ENCODE data around the gene BHLHE41. TPM values are rescaled to one million over a fixed set of nuclear protein-coding genes. Genes with fewer than 3 reads are reported as not detected.

BHLHE41 gene
- total RNA-seq, 1 experiment from 2014 or later: 2.2 TPM

DNA sequence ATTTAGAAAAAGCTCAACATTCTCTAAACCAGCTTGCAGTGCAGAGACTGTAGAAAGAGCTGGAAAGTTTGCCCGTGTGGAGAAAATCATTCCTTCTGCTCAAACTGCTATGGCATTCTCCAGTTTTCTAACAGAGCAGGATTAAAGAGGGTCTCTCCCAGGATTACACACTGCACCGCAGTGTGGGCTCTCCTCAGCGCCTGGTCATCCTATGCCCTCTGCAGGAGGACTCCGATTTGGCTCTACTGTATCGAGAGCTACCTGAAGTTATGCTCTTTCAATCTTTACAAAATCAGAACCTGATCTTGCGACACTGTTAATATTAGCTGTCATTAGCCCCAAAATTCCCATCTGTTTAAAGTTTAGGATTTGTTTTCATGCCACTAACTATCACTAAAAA lies 33.0 kb downstream of the BHLHE41 start:
- no peak for DNase-seq
- H2AFZ ChIP-seq (ENCODE audit: low read length): no peak overlapping the region
- H3K9ac ChIP-seq (ENCODE audit: low read length): no peak overlapping the region
- no peak overlapping the region for H3K4me3 ChIP-seq (ENCODE audit: low read length)
- no peak overlapping the region for H3K4me2 ChIP-seq (ENCODE audit: low read depth, low read length, poor library complexity, severe bottlenecking)
- H3K9me3 ChIP-seq (ENCODE audit: low read length): no peaks in the 10 kb centered on the region
- no peak overlapping the region for H3K27ac ChIP-seq (ENCODE audit: low read length)
- H3K4me1 ChIP-seq (ENCODE audit: low read length): no peaks in the 10 kb centered on the region
- H3K79me2 ChIP-seq (ENCODE audit: low read length): no peaks in the 10 kb centered on the region
- H4K20me1 ChIP-seq (ENCODE audit: insufficient read depth, low read depth, low read length): no peaks in the 10 kb centered on the region
- no peaks in the 10 kb centered on the region for H3K9me2 ChIP-seq (replicated peaks; ENCODE audit: insufficient read depth, low read length)
- H3K36me3 ChIP-seq (ENCODE audit: insufficient read depth, low read length): no peaks in the 10 kb centered on the region
- H3K27me3 ChIP-seq (ENCODE audit: low read length): no peaks in the 10 kb centered on the region

DNA sequence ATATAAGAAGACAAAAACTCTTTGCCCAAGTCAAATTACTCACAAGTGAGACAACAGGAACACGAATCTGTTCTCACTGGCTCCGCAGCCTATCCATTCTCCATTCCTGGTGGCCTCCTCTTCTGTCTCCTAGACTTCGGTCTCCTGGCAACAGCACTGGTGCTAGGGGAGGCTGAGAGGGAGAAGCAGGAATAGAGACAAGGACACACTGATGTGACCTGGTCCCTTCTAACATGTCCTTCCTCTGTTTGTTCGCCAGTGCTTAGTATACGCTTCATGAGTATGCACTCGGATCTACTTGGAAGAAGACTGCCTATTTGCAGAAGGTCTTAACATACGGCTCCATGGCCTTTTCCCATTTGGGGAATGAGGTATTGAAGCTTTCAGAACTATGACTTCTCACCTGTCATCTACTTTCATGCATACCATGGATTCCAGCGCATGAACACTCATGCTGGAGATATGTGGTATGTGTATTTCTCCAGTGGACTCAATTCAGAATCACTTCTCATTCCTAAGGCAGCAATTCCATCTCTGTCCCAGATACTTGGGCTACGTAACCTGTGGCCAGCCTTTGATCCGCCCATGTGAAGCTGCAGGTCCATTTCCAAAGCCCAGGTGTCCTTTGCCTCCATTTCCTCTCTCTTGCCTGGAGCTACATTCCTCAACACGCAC lies 33.9 kb downstream of the BHLHE41 start:
- H3K4me3 ChIP-seq (ENCODE audit: low read length): no peak overlapping the region
- no peak overlapping the region for H3K4me2 ChIP-seq (ENCODE audit: low read depth, low read length, poor library complexity, severe bottlenecking)
- DNase-seq: no peak
- H4K20me1 ChIP-seq (ENCODE audit: insufficient read depth, low read depth, low read length): no peaks in the 10 kb centered on the region
- H3K9me2 ChIP-seq (replicated peaks; ENCODE audit: insufficient read depth, low read length): no peaks in the 10 kb centered on the region
- H3K36me3 ChIP-seq (ENCODE audit: insufficient read depth, low read length): no peaks in the 10 kb centered on the region
- no peaks in the 10 kb centered on the region for H3K79me2 ChIP-seq (ENCODE audit: low read length)
- no peak overlapping the region for H3K27ac ChIP-seq (ENCODE audit: low read length)
- H3K27me3 ChIP-seq (ENCODE audit: low read length): no peaks in the 10 kb centered on the region
- no peaks in the 10 kb centered on the region for H3K9me3 ChIP-seq (ENCODE audit: low read length)
- H3K4me1 ChIP-seq (ENCODE audit: low read length): no peaks in the 10 kb centered on the region
- no peak overlapping the region for H3K9ac ChIP-seq (ENCODE audit: low read length)
- H2AFZ ChIP-seq (ENCODE audit: low read length): no peak overlapping the region

DNA sequence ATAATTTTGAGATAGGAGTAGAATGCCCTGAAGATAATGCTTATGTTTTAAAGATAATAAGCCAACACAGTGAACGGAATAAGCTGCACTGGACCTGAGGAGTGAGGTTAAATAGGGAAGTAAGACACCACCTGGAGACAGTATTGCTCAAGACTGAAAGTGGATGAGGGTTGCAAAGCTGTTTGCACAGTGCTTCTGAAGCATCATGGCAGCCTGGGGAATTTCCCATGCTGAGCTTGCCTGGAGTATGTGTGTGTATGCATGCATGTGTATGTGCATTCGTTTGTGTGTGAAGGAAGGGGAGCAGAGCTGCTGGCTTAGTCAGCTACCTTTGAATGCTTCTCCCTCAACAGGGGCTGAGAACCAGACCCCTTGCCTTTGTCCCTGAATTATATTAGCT lies 35.8 kb downstream of the BHLHE41 start:
- DNase-seq: no peak

DNA sequence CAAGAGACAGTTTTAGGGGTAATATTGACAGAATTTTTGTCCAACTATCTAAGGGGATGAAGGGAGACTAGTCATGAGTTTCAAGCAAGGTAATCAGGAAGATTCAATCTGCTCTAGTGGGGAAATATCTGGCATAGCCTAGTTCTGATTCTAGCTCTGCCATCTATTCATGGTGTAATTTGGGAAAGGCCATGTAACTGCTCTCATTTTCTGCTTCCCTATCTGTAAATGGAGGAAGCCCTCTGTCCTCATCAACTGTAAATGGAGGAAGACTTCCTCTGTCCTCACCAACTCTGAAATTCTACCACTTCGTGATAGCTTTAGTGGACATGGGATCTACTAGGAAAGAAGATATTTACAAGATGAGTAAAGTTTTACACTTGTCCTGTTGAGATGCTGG lies 37.9 kb downstream of the BHLHE41 start:
- no peak overlapping the region for H2AFZ ChIP-seq (ENCODE audit: low read length)
- no peak overlapping the region for H3K4me3 ChIP-seq (ENCODE audit: low read length)
- no peak overlapping the region for H3K4me2 ChIP-seq (ENCODE audit: low read depth, low read length, poor library complexity, severe bottlenecking)
- no peaks in the 10 kb centered on the region for H3K27me3 ChIP-seq (ENCODE audit: low read length)
- H3K9me3 ChIP-seq (ENCODE audit: low read length): no peaks in the 10 kb centered on the region
- no peaks in the 10 kb centered on the region for H3K36me3 ChIP-seq (ENCODE audit: insufficient read depth, low read length)
- no peaks in the 10 kb centered on the region for H4K20me1 ChIP-seq (ENCODE audit: insufficient read depth, low read depth, low read length)
- no peaks in the 10 kb centered on the region for H3K79me2 ChIP-seq (ENCODE audit: low read length)
- H3K9me2 ChIP-seq (replicated peaks; ENCODE audit: insufficient read depth, low read length): no peaks in the 10 kb centered on the region
- H3K4me1 ChIP-seq (ENCODE audit: low read length): no peaks in the 10 kb centered on the region
- no peak for DNase-seq
- no peak overlapping the region for H3K9ac ChIP-seq (ENCODE audit: low read length)
- H3K27ac ChIP-seq (ENCODE audit: low read length): no peak overlapping the region

More for the DNA sequence above, 35.8 kb downstream of the BHLHE41 start:
- Histone ChIP-seq H3K9me3 (ENCODE audit: low read length) (no peaks in the 10 kb centered on the region), H3K27me3 (ENCODE audit: low read length) (no peaks in the 10 kb centered on the region), H3K36me3 (ENCODE audit: insufficient read depth, low read length) (no peaks in the 10 kb centered on the region), H2AFZ (ENCODE audit: low read length) (no peak overlapping the region), H3K27ac (ENCODE audit: low read length) (no peak overlapping the region), H3K4me1 (ENCODE audit: low read length) (no peaks in the 10 kb centered on the region), H3K9ac (ENCODE audit: low read length) (no peak overlapping the region), H3K4me2 (ENCODE audit: low read depth, low read length, poor library complexity, severe bottlenecking) (no peak overlapping the region), H4K20me1 (ENCODE audit: insufficient read depth, low read depth, low read length) (no peaks in the 10 kb centered on the region), H3K9me2 (replicated peaks; ENCODE audit: insufficient read depth, low read length) (no peaks in the 10 kb centered on the region), H3K79me2 (ENCODE audit: low read length) (no peaks in the 10 kb centered on the region), H3K4me3 (ENCODE audit: low read length) (no peak overlapping the region)

DNA sequence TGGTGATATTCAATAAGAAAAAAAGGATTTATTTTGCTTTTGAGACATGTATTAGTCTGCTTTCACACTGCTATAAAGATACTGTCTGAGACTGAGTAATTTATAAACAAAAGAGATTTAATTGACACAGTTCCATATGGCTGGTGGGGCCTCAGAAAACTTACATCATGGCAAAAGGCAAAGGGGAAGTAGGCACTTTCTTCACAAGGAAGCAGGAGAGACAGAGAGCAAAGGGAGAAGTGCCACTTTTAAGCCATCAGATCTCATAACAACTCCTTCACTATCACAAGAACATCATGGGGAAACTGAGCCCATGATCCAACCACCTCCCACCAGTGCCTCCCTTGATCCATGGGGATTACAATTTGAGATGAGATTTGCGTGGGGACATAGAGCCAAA lies 43.9 kb downstream of the BHLHE41 start:
- H3K27ac ChIP-seq (ENCODE audit: low read length): no peak overlapping the region
- no peaks in the 10 kb centered on the region for H3K27me3 ChIP-seq (ENCODE audit: low read length)
- no peak for DNase-seq
- no peaks in the 10 kb centered on the region for H4K20me1 ChIP-seq (ENCODE audit: insufficient read depth, low read depth, low read length)
- no peaks in the 10 kb centered on the region for H3K9me3 ChIP-seq (ENCODE audit: low read length)
- no peak overlapping the region for H3K9ac ChIP-seq (ENCODE audit: low read length)
- no peaks in the 10 kb centered on the region for H3K9me2 ChIP-seq (replicated peaks; ENCODE audit: insufficient read depth, low read length)
- H3K36me3 ChIP-seq (ENCODE audit: insufficient read depth, low read length): no peaks in the 10 kb centered on the region
- H3K4me3 ChIP-seq (ENCODE audit: low read length): no peak overlapping the region
- H3K4me2 ChIP-seq (ENCODE audit: low read depth, low read length, poor library complexity, severe bottlenecking): no peak overlapping the region
- no peaks in the 10 kb centered on the region for H3K79me2 ChIP-seq (ENCODE audit: low read length)
- no peak overlapping the region for H2AFZ ChIP-seq (ENCODE audit: low read length)
- no peaks in the 10 kb centered on the region for H3K4me1 ChIP-seq (ENCODE audit: low read length)

DNA sequence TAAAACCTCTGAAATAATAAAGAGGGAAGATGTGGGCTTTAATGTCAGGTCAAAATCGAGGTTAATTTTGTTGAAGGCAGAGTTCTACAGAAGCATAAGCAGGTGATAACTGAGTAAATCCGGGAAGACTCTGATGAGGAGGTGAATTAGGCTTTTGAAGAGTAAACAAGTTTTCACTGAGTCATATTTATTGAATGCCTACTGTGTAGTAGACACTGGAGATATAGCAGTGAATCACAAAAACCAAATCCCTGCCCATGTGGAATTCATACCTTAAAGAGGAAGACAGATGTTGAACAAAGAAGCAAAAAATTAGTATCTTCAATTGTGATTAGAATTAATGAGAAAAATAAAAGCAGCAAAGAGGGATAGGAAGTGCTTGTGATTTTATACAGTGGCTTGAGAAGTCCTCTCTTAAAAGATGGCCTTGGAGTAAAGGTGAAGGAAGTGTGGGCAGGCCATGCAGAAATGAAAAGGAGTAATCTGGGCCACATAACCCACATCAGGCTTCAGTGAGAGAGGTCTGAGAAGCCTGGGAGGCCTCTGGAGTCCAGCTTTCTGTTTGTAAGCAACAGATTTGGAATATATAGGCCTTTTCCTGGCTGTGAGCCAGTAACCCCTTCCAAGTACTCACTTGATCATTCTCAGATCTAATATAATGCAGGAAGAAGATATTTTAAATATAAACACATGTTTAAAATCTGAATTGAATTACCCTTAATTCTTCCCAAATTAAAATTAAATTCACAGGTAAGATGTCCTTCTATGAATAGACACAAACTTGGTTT lies 46.7 kb downstream of the BHLHE41 start:
- Histone ChIP-seq H3K4me3 (ENCODE audit: low read length) (no peak overlapping the region), H3K9me2 (replicated peaks; ENCODE audit: insufficient read depth, low read length) (no peaks in the 10 kb centered on the region), H2AFZ (ENCODE audit: low read length) (no peak overlapping the region), H3K9me3 (ENCODE audit: low read length) (no peaks in the 10 kb centered on the region), H3K79me2 (ENCODE audit: low read length) (no peaks in the 10 kb centered on the region), H3K4me2 (ENCODE audit: low read depth, low read length, poor library complexity, severe bottlenecking) (no peak overlapping the region), H4K20me1 (ENCODE audit: insufficient read depth, low read depth, low read length) (no peaks in the 10 kb centered on the region), H3K36me3 (ENCODE audit: insufficient read depth, low read length) (no peaks in the 10 kb centered on the region), H3K27me3 (ENCODE audit: low read length) (no peaks in the 10 kb centered on the region), H3K27ac (ENCODE audit: low read length) (no peak overlapping the region), H3K9ac (ENCODE audit: low read length) (no peak overlapping the region), H3K4me1 (ENCODE audit: low read length) (no peaks in the 10 kb centered on the region)
- no peak for DNase-seq

Other genes with a start within 250 kb of the BHLHE41 start
- gene RASSF8, start 166.4 kb downstream of the BHLHE41 start, total RNA-seq (2014; rRNA removed; shearing (Covaris generic); ENCODE audit: low replicate concordance): 0.45 and 4.5 TPM in 2 replicates
- gene SSPN, start 70.5 kb upstream of the BHLHE41 start, total RNA-seq (2014; rRNA removed; shearing (Covaris generic); ENCODE audit: low replicate concordance): not detected in 2 replicates